AG04450 (cell line): Measurements from ENCODE around the gene RPGR. TPM values are rescaled to one million over a fixed set of nuclear protein-coding genes. Genes with fewer than 3 reads are reported as not detected.

Experiments
- CTCF ChIA-PET: fragments of 300-600, 350-600 bp; formaldehyde crosslinking; extraction: SDS; loops from one replicate; lab custom pipeline; 2022; ENCODE audit warnings: antibody characterized with exemption, inconsistent platforms; lab: Charles Lee
- POLR2A ChIA-PET: fragments of 350-600 bp; formaldehyde crosslinking; extraction: SDS; loops from one replicate; lab custom pipeline; 2021; ENCODE audit warnings: antibody characterized with exemption, inconsistent platforms; lab: Yijun Ruan, JAX
- DNase-seq: peaks from one replicate; pipeline ENCODE4 v3.0.0-alpha.2; 2011; ENCODE audit warnings: low read depth, low spot score
- H3K27ac ChIP-seq: one replicate; pipeline ENCODE4 v1.5.1; 2012; ENCODE audit warnings: low read depth, low read length, control low read depth
- H3K27me3 ChIP-seq: one replicate; pipeline ENCODE4 v1.6.0; 2012; ENCODE audit warnings: low read length; ENCODE audit not compliant: control insufficient read depth, insufficient read depth
- H3K4me3 ChIP-seq: 2 replicates; pipeline ENCODE4 v1.5.1; 2011; ENCODE audit warnings: mild to moderate bottlenecking, low read depth, low read length, control low read depth
- H3K9me3 ChIP-seq: 2 replicates; pipeline ENCODE4 v1.5.1; 2012; ENCODE audit warnings: low read length; ENCODE audit not compliant: control insufficient read depth, insufficient read depth
- CTCF ChIP-seq: IDR thresholded peaks from 2 replicates; pipeline ENCODE4 v1.5.1; 2011; ENCODE audit warnings: low read depth, low read length, control low read depth, inconsistent platforms
- polyA plus RNA-seq: library from polyadenylated mRNA; depleted of rRNA; stranded (reverse); fragments of >200 nt; gene quantifications from 2 replicates; pipeline ENCODE4 v1.2.3, GENCODE V29; 2011

The RPGR gene
- polyA plus RNA-seq, 1 experiment = 2.0 TPM

- no peak for TF ChIP-seq CTCF
- no peak overlapping the region for H3K27ac ChIP-seq
- ChIA-PET POLR2A (no interaction called here), CTCF (interaction anchor here (1.0 kb wide), 1 partner anchor 21 kb away, joined by 3 read pairs; the partner anchor contains the start of gene RPGR)
- no peak for DNase-seq
- H3K27me3 ChIP-seq = no peaks in the 10 kb centered on the region
- H3K9me3 ChIP-seq = no peaks in the 10 kb centered on the region
- H3K4me3 ChIP-seq = no peak overlapping the region
Observed at GRCh38 chrX:38305971-38306370, 21.3 kb downstream of the RPGR start.

- Histone ChIP-seq H3K9me3 (no peaks in the 10 kb centered on the region), H3K27me3 (no peaks in the 10 kb centered on the region), H3K27ac (no peak overlapping the region), H3K4me3 (no peak overlapping the region)
- DNase-seq = no peak
- CTCF ChIA-PET = interaction anchor here (1.8 to 2.1 kb wide), 3 partner anchors 11 to 23 kb away, joined by 4 to 9 read pairs (median 5); partner anchors contain the start of gene RPGR
- TF ChIP-seq CTCF = peak; percentile 48
- POLR2A ChIA-PET = no interaction called here
Observed at GRCh38 chrX:38304010-38304409, 23.3 kb downstream of the RPGR start.

GRCh38 chrX:38293741-38294140 lies 33.6 kb downstream of the RPGR start:
- Histone ChIP-seq H3K4me3 (no peak overlapping the region), H3K27ac (no peak overlapping the region), H3K9me3 (no peaks in the 10 kb centered on the region), H3K27me3 (no peaks in the 10 kb centered on the region)
- ChIA-PET POLR2A (no interaction called here), CTCF (interaction anchor here (0.7 to 2.3 kb wide), 9 partner anchors 10 to 127 kb away, joined by 3 to 9 read pairs (median 4); no protein-coding TSS in a partner anchor)
- peak; percentile 40 for TF ChIP-seq CTCF
- no peak for DNase-seq

GRCh38 chrX:38287674-38288073 lies 39.6 kb downstream of the RPGR start:
- CTCF ChIA-PET = no interaction called here
- no peaks in the 10 kb centered on the region for H3K9me3 ChIP-seq
- H3K4me3 ChIP-seq = no peak overlapping the region
- no peak for DNase-seq
- H3K27me3 ChIP-seq = no peaks in the 10 kb centered on the region
- POLR2A ChIA-PET = no interaction called here
- TF ChIP-seq CTCF = no peak
- no peak overlapping the region for H3K27ac ChIP-seq

- Histone ChIP-seq H3K27me3 (no peaks in the 10 kb centered on the region), H3K9me3 (no peaks in the 10 kb centered on the region), H3K4me3 (no peak overlapping the region), H3K27ac (no peak overlapping the region)
- no peak for TF ChIP-seq CTCF
- ChIA-PET POLR2A (no interaction called here), CTCF (no interaction called here)
- DNase-seq = no peak
Observed at GRCh38 chrX:38285649-38286048, 41.7 kb downstream of the RPGR start.
